Endothelial cell of umbilical vein (primary cell): ENCODE results near the gene LGI4. TPM values are rescaled to one million over a fixed set of nuclear protein-coding genes. Genes with fewer than 3 reads are reported as not detected.

Source experiments
- BruUV-seq: library from RNA; stranded (reverse); fragments of 400-500 nt; replicated peaks from 2 replicates; lab custom pipeline; 2021; lab: Mats Ljungman, UMichigan
- CTCF ChIA-PET: fragments of 300-600, 350-600 bp; sonication (Branson Sonifier 250); formaldehyde crosslinking; loops from one replicate; lab custom pipeline; 2021; ENCODE audit warnings: antibody characterized with exemption, inconsistent platforms; lab: Charles Lee
- POLR2A ChIA-PET: fragments of 300-600, 350-600 bp; sonication (Branson Sonifier 250); formaldehyde crosslinking; loops from one replicate; lab custom pipeline; 2021; ENCODE audit warnings: antibody characterized with exemption, inconsistent platforms; lab: Charles Lee
- DNase-seq: peaks from one replicate; pipeline ENCODE4 v3.0.0-alpha.2; 2011; ENCODE audit warnings: low read depth, low spot score
- FAIRE-seq: peaks from 2 replicates; lab custom pipeline; 2011; peaks lifted over from hg19 to GRCh38; lab: Jason Lieb, UNC
- H2AFZ ChIP-seq: 2 replicates; pipeline ENCODE4 v1.6.0; 2012; ENCODE audit warnings: low read depth, low read length, control low read depth, inconsistent platforms
- H3K27ac ChIP-seq: 2 replicates; pipeline ENCODE4 v1.5.1; 2011; ENCODE audit warnings: low read depth, mild to moderate bottlenecking, control low read depth, low read length, moderate library complexity; ENCODE audit not compliant: insufficient read depth
- H3K27me3 ChIP-seq, 2 experiments: 2 replicates each; pipeline versions ENCODE4 v1.6.0 to v1.6.1; 2011; ENCODE audit warnings: low read length in 2 of 2, mixed read lengths in 1 of 2; ENCODE audit not compliant: control insufficient read depth in 2 of 2, insufficient read depth in 2 of 2
- H3K36me3 ChIP-seq, 2 experiments: 2 replicates in 1 of 2; 3 replicates in 1 of 2; pipeline ENCODE4 v1.5.1; 2011; ENCODE audit warnings: low read length in 2 of 2, mild to moderate bottlenecking in 1 of 2, moderate library complexity in 1 of 2; ENCODE audit not compliant: control insufficient read depth in 2 of 2, insufficient read depth in 2 of 2; ENCODE audit errors: extremely low read depth in 1 of 2
- H3K4me1 ChIP-seq: 3 replicates; pipeline ENCODE4 v1.5.1; 2011; ENCODE audit warnings: mild to moderate bottlenecking, low read length; ENCODE audit not compliant: control insufficient read depth, insufficient read depth; ENCODE audit errors: extremely low read depth
- H3K4me2 ChIP-seq: 2 replicates; pipeline ENCODE4 v1.6.1; 2011; ENCODE audit warnings: low read length, control low read depth, mixed read lengths; ENCODE audit not compliant: insufficient read depth
- H3K4me3 ChIP-seq, 3 experiments: fragments of 200-600 bp in 1 of 3; sonication (generic), shearing (Covaris generic) in 1 of 3; replicated peaks in 1 of 3; 2 replicates each; pipeline ENCODE4 v1.5.1; 2011 to 2016; ENCODE audit warnings: control low read depth in 3 of 3, low read length in 3 of 3, mild to moderate bottlenecking in 2 of 3, inconsistent platforms in 1 of 3, low read depth in 1 of 3, moderate library complexity in 1 of 3; ENCODE audit not compliant: insufficient read depth in 1 of 3
- H3K79me2 ChIP-seq: 2 replicates; pipeline ENCODE4 v1.6.0; 2012; ENCODE audit warnings: low read length, inconsistent platforms; ENCODE audit not compliant: control insufficient read depth, insufficient read depth
- H3K9ac ChIP-seq: replicated peaks from 2 replicates; pipeline ENCODE3; 2011; ENCODE audit warnings: low read length, control low read depth; ENCODE audit not compliant: insufficient read depth; ENCODE audit errors: extremely low read depth
- H3K9me1 ChIP-seq: replicated peaks from 3 replicates; pipeline ENCODE4 v1.6.0; 2011; ENCODE audit warnings: mild to moderate bottlenecking, low read length; ENCODE audit not compliant: control insufficient read depth, insufficient read depth; ENCODE audit errors: extremely low read depth
- H3K9me3 ChIP-seq: replicated peaks from 2 replicates; pipeline ENCODE4 v1.5.1; 2012; ENCODE audit warnings: low read length, inconsistent platforms; ENCODE audit not compliant: control insufficient read depth, insufficient read depth
- H4K20me1 ChIP-seq: replicated peaks from 2 replicates; pipeline ENCODE3; 2011; ENCODE audit warnings: mild to moderate bottlenecking, low read length; ENCODE audit not compliant: control insufficient read depth, insufficient read depth; ENCODE audit errors: extremely low read depth
- CTCF ChIP-seq, 2 donors: IDR thresholded peaks; 1 replicate in 1 of 2; 2 replicates in 1 of 2; pipeline ENCODE4 v1.5.1; 2011; ENCODE audit warnings: low read length in 2 of 2, mild to moderate bottlenecking in 2 of 2, moderate library complexity in 2 of 2, control low read depth in 1 of 2, inconsistent platforms in 1 of 2, low read depth in 1 of 2; ENCODE audit not compliant: insufficient read depth in 1 of 2; ENCODE audit errors: extremely low read depth in 1 of 2
- EZH2 ChIP-seq: IDR thresholded peaks from 2 replicates; pipeline ENCODE4 v1.6.1; 2012; ENCODE audit warnings: borderline replicate concordance, low read depth, mild to moderate bottlenecking, moderate library complexity, low read length, inconsistent platforms; ENCODE audit not compliant: severe bottlenecking
- FOS ChIP-seq: IDR thresholded peaks from 2 replicates; pipeline ENCODE4 v1.6.1; 2011; ENCODE audit warnings: mild to moderate bottlenecking, low read length, moderate library complexity, borderline replicate concordance; ENCODE audit not compliant: insufficient read depth
- GATA2 ChIP-seq: IDR thresholded peaks from 2 replicates; pipeline ENCODE4 v1.7.0; 2011; ENCODE audit warnings: low read depth, mild to moderate bottlenecking, moderate library complexity, mixed read lengths, low read length; ENCODE audit not compliant: insufficient read length, insufficient read depth
- JUN ChIP-seq: IDR thresholded peaks from 2 replicates; pipeline ENCODE4 v1.6.1; 2011; ENCODE audit warnings: borderline replicate concordance, low read depth; ENCODE audit not compliant: insufficient read length, insufficient read depth
- MAX ChIP-seq: IDR thresholded peaks from 2 replicates; pipeline ENCODE4 v1.6.1; 2011; ENCODE audit not compliant: insufficient read depth, insufficient read length
- MYC ChIP-seq: IDR thresholded peaks from one replicate; pipeline ENCODE4 v1.6.1; 2011; ENCODE audit warnings: mild to moderate bottlenecking, low read depth, low read length
- POLR2A ChIP-seq: IDR thresholded peaks from 2 replicates; pipeline ENCODE4 v1.6.1; 2012; ENCODE audit warnings: low read depth, mild to moderate bottlenecking, control low read depth, low read length
- POLR2AphosphoS5 ChIP-seq: IDR thresholded peaks from 2 replicates; pipeline ENCODE4 v1.6.1; 2012; ENCODE audit warnings: low read depth, mild to moderate bottlenecking, control low read depth, low read length, moderate library complexity; ENCODE audit not compliant: insufficient read depth
- dilution Hi-C: fragments of 300-500 bp; cut with MboI; formaldehyde crosslinking; loops from one replicate; pipeline ENCODE4 v1.15.0; 2019; ENCODE audit warnings: low sequenced_read_pairs; ENCODE audit not compliant: extremely low pct_ligation_motif_present
- intact Hi-C: fragments of 100-400 bp; cut with micrococcal nuclease; formaldehyde crosslinking; loops from one replicate; pipeline ENCODE4 v1.10.0; 2022
- polyA plus RNA-seq, 4 experiments: library from polyadenylated mRNA; depleted of rRNA in 3 of 4; stranded (reverse) in 3 of 4; unstranded in 1 of 4; fragments of >200 nt; gene quantifications; 2 replicates each; pipeline versions ENCODE4 v1.2.1 to v1.2.3, GENCODE V29; 2011 to 2012; ENCODE audit warnings: missing spikeins in 1 of 4
- total RNA-seq: library from RNA; stranded (reverse); gene quantifications from 2 replicates; pipeline ENCODE4 v1.2.3, GENCODE V29; 2021

The LGI4 gene
- total and polyA plus RNA-seq, 2 donors (not counting 3 experiments of a cell fraction or from before 2014, with no cell fraction given), result not detected

- no peak overlapping the region for H3K4me3 ChIP-seq
- no peaks in the 10 kb centered on the region for H3K27me3 ChIP-seq
- H3K4me1 ChIP-seq, result no peaks in the 10 kb centered on the region
- H3K4me2 ChIP-seq, result no peak overlapping the region
- no peaks in the 10 kb centered on the region for H3K79me2 ChIP-seq
- no peak overlapping the region for H2AFZ ChIP-seq
- POLR2A ChIA-PET, result no interaction called here
- CTCF ChIA-PET, result interaction anchor here (0.6 to 0.9 kb wide), 2 partner anchors 10 to 292 kb away, joined by 3 read pairs; no protein-coding TSS in a partner anchor
- no peak for FAIRE-seq
- no peak for DNase-seq
- dilution Hi-C loops, result no loop called here
- no peaks in the 10 kb centered on the region for H3K9me3 ChIP-seq
- H3K27ac ChIP-seq, result no peak overlapping the region
- no peaks in the 10 kb centered on the region for H3K9me1 ChIP-seq
- no peaks in the 10 kb centered on the region for H3K36me3 ChIP-seq
- no peak overlapping the region for H3K9ac ChIP-seq
- TF ChIP-seq MAX (no peak), JUN (no peak), EZH2 (no peak), POLR2A (no peak), CTCF (IDR thresholded peaks at IDR 0.05; ENCODE audit: extremely low read depth in 1 of 2, insufficient read depth in 1 of 2, low read depth in 1 of 2, low read length in 2 of 2) (no peak), MYC (no peak), GATA2 (no peak), FOS (no peak), POLR2AphosphoS5 (no peak)
- BruUV-seq, result no TSS peak
- H4K20me1 ChIP-seq, result no peaks in the 10 kb centered on the region
- intact Hi-C loops, result no loop called here
Observed at GRCh38 chr19:35117799-35118198, 17.1 kb downstream of the LGI4 start.
